Endometrial microvascular endothelial cells (primary cell): ENCODE measurements around the gene ART5. TPM values are rescaled to one million over a fixed set of nuclear protein-coding genes. Genes with fewer than 3 reads are reported as not detected.
"Not testable (repeated sequence)": the region's sequence is repeated elsewhere in the genome, so short reads cannot be mapped to it uniquely, and the experiment has no call there.

Experiments used
- in situ Hi-C: cut with HindIII; loops from 2 replicates; pipeline ENCODE4 v1.10.0; 2017; ENCODE audit warnings: low sequenced_read_pairs, low pct_unique_long_range_greater_than_20kb; ENCODE audit errors: inconsistent ontology term
- total RNA-seq: library from RNA; depleted of rRNA; stranded (reverse); fragments of >200 nt; gene quantifications from one replicate; pipeline ENCODE4 v1.2.3, GENCODE V29; 2015; ENCODE audit errors: inconsistent ontology term

ART5 gene
- total RNA-seq, 1 donor from 2014 or later, result not detected

GRCh38 chr11:3626250-3626960 lies 15.4 kb downstream of the ART5 start:
- in situ Hi-C loops, result no loop called here

GRCh38 chr11:3623767-3624458 lies 17.9 kb downstream of the ART5 start:
- in situ Hi-C loops, result no loop called here

- in situ Hi-C loops, result no loop called here
These were observed 18.7 kb downstream of the ART5 start for GRCh38 chr11:3623121-3623520.

GRCh38 chr11:3622521-3622920 lies 19.3 kb downstream of the ART5 start:
- in situ Hi-C loops, result no loop called here

GRCh38 chr11:3617990-3618389 lies 23.8 kb downstream of the ART5 start:
- in situ Hi-C loops, result no loop called here

- in situ Hi-C loops, result no loop called here
These were observed 24.9 kb downstream of the ART5 start for GRCh38 chr11:3616721-3617460.

GRCh38 chr11:3615998-3616397 lies 25.8 kb downstream of the ART5 start:
- in situ Hi-C loops, result no loop called here

- in situ Hi-C loops, result no loop called here
These were observed 27.0 kb downstream of the ART5 start for GRCh38 chr11:3614742-3615171.

- in situ Hi-C loops, result no loop called here
These were observed 27.6 kb downstream of the ART5 start for GRCh38 chr11:3613998-3614741.

- in situ Hi-C loops, result no loop called here
These were observed 29.7 kb downstream of the ART5 start for GRCh38 chr11:3611976-3612678.

GRCh38 chr11:3610846-3611245 lies 30.9 kb downstream of the ART5 start:
- in situ Hi-C loops, result no loop called here

GRCh38 chr11:3609416-3610265 lies 32.2 kb downstream of the ART5 start:
- in situ Hi-C loops, result no loop called here

- in situ Hi-C loops, result no loop called here
These were observed 36.0 kb downstream of the ART5 start for GRCh38 chr11:3605771-3606203.

- in situ Hi-C loops, result no loop called here
These were observed 36.5 kb downstream of the ART5 start for GRCh38 chr11:3605283-3605662.

GRCh38 chr11:3604167-3604566 lies 37.6 kb downstream of the ART5 start:
- in situ Hi-C loops, result no loop called here

GRCh38 chr11:3600201-3600600 lies 41.6 kb downstream of the ART5 start:
- in situ Hi-C loops, result not testable (repeated sequence)

GRCh38 chr11:3597743-3598142 lies 44.0 kb downstream of the ART5 start:
- in situ Hi-C loops, result not testable (repeated sequence)

GRCh38 chr11:3591326-3591725 lies 50.5 kb downstream of the ART5 start:
- in situ Hi-C loops, result not testable (repeated sequence)
